Endothelial cell of hepatic sinusoid (primary cell): Measurements from ENCODE around the gene CCDC178.
"Not testable (repeated sequence)": the region's sequence is repeated elsewhere in the genome, so short reads cannot be mapped to it uniquely, and the experiment has no call there.

Source experiments
- in situ Hi-C: cut with HindIII; loops from 2 replicates; pipeline ENCODE4 v1.10.0; 2017; ENCODE audit warnings: low sequenced_read_pairs

CCDC178 gene

GRCh38 chr18:33440060-33441043 is at the start of gene CCDC178:
Gene CCDC178, minus strand, starts transcription at chr18:33440721. Its CDS starts 28,633 bp downstream, at chr18:33412088.
- in situ Hi-C loops, result no loop called here

DNA sequence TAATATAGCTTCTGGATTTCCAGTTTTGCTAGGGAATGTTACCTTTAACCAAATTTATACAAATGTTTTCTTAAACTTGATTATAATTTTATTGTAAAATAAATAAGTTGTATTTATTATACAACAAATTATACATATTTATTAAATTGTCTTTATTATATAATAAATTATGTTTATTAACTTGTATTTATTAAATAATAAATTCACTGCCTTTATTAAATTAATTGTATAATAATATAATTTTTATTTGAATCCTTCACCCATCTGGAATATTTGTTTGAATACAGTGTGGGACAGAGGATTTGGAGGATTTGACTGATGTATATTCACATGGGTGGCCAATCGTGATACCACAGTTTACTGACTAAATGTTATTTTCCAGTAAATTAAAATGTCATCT is 43.4 kb upstream of the CCDC178 start:
- in situ Hi-C loops, result no loop called here

- in situ Hi-C loops, result no loop called here
Observed at GRCh38 chr18:33472509-33472908, 32.0 kb upstream of the CCDC178 start.

GRCh38 chr18:33470216-33470615 is 29.7 kb upstream of the CCDC178 start:
- in situ Hi-C loops, result no loop called here

DNA sequence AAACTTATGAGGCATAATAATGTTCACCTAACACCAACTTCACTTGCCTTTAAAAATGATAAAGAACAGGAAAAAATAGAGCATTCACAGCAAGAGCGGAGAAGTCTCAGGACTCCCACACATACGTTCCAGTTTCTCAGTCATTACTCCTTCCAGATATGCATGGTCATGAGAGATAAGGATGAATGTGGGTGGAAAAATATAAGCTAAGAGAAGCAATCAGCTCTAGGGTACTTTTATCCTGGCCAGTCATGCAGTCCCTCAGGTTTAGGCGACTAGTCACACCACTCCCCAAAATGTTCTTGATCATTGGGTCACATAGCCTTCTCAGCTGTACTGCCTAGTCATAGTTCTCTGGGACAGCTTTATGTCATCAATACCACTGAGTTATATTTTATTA is 29.2 kb upstream of the CCDC178 start:
- in situ Hi-C loops, result no loop called here

GRCh38 chr18:33467531-33467930 is 27.0 kb upstream of the CCDC178 start:
- in situ Hi-C loops, result no loop called here

DNA sequence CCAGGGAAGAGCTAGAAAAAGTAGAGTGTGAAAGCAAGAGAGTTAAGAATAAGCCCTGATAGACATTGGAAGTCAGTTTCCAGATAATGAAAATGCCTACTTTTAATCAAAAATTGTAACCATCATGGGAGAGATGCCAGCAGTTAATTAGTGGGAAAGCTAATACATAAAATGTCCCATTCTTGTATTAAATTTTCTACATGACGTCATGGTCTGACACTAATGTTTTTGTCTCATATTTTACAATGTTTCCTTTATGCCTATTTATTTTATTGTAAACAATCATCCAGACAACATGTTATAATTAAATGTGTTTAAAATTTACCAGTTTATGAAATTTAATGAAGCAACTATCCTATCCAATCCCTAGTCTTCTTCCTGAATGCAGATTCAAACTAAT is 26.3 kb upstream of the CCDC178 start:
- in situ Hi-C loops, result no loop called here

DNA sequence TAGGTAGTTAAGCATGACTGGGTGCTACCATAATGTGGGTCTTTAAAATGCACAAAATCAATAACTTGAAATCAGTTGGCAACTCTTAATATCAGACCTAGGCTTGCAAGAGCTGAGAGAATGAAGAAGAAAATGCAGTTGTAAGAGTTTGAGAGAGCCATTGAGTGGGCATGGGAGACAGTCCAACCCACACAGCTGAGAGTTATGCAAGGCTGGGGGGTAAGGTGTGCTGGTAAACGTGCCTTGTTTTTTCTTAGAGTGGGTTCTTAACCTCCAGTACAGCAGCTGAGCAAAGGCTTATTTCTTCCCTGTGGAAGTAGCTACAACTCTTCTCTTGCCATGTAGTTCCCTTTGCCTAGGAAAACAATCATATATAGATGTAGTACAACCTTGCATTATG is 20.2 kb upstream of the CCDC178 start:
- in situ Hi-C loops, result no loop called here

GRCh38 chr18:33459612-33460011 is 19.1 kb upstream of the CCDC178 start:
- in situ Hi-C loops, result no loop called here

- in situ Hi-C loops, result no loop called here
Observed at GRCh38 chr18:33446604-33447003, 6.1 kb upstream of the CCDC178 start.

- in situ Hi-C loops, result no loop called here
Observed at GRCh38 chr18:33444709-33445108, 4.2 kb upstream of the CCDC178 start.

DNA sequence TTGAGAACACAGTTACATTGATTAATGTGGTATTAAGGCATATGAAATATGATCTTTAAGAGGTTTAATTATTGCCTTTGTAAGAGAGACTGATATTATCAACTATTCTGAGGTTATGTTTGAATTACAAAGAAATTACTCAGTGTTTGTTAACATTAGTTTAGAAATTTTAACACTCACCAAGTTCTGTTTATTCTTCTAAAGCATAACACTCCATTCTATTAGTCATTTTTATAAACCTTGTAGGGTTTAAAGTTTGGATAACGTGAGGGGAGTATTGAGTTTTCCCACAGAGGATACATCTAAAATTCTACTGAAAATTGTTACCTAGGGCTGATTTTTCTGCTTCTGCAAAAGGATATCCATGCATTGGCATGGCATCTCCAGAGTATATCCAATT is 7.7 kb downstream of the CCDC178 start:
- in situ Hi-C loops, result no loop called here

GRCh38 chr18:33427549-33427948 is 13.0 kb downstream of the CCDC178 start:
- in situ Hi-C loops, result no loop called here

DNA sequence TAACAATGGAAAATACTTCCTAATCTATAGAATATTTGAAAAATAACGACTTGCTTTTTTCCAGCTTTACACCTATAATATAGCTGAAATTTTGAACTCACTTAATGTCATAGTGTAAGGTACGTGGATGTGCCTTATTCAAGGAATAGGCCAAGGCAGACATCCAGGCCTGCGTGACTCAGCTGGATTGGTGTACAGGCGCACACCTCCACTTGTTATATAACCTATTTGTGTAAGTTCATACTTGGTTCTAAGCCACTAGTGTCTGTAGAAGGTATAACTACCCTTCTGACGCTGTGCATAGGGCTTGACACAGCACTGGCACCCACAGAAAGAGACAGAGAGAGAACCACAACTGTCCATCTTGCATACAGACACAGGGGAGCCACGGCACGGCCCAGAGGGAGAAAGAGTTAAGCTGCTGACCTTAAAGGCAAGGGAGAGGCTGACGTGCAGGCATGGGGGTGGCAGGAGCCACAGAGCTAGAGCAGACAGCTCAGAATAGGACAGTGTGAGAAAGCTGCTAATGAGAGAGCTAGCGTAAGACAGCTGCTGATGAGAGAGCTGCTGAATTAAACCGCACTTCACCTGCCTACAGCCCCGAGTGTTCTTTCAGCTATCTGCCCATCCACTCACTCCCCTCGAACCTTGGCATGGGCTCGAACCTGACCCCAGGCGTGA is 16.1 kb downstream of the CCDC178 start:
- in situ Hi-C loops, result no loop called here

DNA sequence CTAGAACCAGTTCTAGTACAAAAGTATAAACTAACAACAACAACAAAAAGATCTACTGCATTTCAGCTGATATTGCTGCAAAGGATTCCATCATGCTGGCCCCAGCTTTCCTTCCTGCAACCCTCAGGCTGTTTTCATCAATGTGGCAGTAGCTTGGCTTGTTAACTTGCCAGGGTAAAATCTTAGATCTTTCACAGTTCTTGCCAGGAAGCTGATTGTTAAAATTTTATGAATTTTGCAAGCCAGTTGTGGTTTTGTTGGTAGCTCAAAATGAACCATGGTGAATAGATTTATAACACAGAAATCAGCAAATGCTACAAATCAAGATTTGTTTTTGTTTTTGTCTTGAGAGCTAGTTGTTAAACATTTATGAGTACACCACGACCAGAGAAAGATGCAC is 19.3 kb downstream of the CCDC178 start:
- in situ Hi-C loops, result no loop called here

DNA sequence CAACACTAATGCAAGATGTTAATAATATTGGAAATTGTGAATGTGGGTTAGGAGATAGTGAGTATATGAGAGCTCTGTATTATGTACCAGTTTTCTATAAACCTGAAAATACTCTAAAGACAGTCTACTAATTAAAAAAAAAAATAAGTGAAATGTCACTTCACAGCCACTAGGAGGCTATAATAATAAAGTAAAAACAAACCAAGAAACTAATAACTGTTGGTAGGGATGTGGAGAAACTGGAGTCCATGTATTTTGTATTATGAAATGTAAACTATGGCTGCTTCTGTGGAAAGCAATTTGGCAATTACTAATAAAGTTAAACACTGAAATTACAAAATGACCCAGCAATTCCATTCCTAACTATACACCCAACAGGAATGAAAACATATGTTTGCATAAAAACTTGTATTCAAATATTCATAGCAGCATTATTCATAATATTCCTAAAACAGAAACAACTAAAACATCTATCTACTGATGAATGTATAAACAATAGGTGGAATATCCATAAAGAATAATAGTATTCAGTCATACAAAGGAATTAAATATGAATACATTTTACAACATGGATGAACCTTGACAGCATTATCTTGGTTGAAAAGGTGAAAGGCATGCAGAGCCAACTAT is 36.2 kb downstream of the CCDC178 start:
- in situ Hi-C loops, result no loop called here

DNA sequence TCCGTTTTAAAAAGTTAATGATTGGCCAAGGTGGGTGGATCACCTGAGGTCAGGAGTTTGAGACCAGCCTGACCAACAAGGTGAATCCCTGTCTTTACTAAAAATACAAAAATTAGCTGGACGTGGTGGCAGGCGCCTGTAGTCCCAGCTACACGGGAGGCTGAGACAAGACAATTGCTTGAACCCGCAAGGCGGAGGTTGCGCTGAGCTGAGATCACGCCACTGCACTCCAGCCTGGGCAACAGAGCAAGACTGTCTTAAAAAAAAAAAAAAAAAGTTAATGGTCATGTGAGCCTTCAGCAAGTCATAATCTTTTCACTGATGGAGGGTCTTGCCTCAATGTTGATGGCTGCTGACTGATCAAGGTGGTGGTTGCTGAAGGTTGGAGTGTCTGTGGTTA is 41.6 kb downstream of the CCDC178 start:
- in situ Hi-C loops, result not testable (repeated sequence)

DNA sequence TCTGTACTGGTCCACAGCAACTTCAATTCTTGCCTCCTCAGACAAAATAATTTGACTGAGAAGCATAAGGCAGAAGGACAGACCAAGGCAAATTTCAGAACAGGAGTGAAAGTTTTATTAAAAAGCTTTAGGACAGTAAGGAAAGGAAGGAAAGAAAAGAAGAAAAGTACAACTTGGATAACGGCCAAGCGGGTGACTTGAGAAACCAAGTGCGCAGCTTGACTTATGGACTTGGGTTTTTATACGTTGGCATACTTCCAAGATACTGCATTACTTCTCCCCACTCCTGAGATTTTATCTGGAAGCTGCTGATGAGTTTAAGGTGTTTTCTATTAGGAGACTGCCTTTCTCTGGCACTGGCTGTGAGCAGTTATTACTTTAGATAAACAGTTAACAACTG is 64.7 kb downstream of the CCDC178 start:
- in situ Hi-C loops, result no loop called here

GRCh38 chr18:33372442-33372841 is 68.1 kb downstream of the CCDC178 start:
- in situ Hi-C loops, result no loop called here

DNA sequence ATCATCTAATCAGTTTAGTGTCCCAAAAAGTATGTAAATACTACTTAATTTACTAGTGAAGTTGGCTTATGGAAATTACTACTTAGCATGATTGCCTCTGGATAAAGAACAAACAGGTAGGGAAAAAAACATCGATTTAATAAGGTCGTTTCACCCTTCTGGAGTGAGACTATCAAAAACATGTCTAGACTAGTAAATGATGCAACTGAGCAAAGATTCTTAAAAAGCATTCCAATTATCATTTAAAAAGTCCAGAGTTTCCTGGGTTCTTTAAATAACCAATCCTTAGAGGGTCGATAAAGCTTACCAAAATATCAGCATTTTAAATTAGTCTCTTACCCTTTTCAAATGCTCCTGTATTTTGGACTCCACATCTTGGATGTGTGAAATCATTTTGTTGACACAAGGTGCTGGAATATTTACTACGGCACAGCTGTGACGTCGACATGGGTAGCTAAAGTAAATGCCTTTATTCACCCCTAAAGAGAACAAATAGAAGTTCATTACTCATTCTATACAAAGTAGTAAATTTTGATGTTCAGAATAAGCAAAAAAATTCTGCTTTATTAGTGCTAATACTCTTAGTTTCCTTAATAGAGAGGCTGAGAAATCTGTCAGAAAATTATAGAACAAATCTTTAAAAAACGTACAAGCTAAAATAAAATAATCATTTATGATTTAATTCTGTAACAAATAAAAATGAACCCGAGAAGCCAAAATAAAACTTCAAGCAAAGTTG is 70.6 kb downstream of the CCDC178 start:
- in situ Hi-C loops, result no loop called here

DNA sequence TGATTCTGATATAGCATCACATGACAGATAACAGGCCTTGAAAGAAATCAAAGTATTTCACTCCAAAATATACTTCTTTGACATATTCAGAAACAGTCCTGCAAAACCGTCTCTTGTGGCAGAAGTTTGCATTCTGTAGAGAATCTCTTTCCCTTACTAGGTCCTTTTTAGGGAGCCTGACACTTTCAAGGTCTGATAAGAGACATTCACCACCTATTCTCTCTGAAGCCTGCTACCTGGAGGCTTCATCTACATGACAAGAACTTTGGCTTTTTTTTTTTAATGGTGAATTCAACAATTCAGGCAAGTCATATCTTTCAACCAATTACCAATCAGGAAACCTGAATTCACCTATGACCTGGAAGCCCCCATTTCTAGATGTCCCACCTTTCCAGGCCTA is 83.8 kb downstream of the CCDC178 start:
- in situ Hi-C loops, result no loop called here
